GM12873 (cell line): ENCODE results near the gene SLC7A6OS.

Source experiments
- TF ChIP-seq, protein P1 (sequence below): IDR thresholded peaks from 2 replicates; pipeline ENCODE4 v1.5.1; 2012; ENCODE audit warnings: low read depth, mild to moderate bottlenecking, moderate library complexity, low read length, control low read depth; ENCODE audit not compliant: insufficient read depth; ENCODE audit errors: missing control alignments

Gene SLC7A6OS

DNA sequence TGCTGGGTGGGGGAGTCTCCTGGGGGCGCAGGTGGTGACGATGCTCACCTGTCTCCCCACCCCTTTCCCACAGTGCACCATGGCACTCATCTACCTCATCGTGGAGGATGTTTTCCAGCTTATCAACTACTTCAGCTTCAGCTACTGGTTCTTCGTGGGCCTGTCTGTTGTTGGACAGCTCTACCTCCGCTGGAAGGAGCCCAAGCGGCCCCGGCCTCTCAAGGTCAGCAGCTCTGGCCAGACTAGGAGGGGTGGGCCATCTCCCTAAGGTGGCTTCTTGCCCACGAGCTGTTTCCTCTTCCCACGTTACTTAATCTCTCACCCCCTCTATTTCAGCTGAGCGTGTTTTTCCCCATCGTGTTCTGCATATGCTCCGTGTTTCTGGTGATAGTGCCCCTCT is 14.5 kb downstream of the SLC7A6OS start:
- TF ChIP-seq, protein P1, sequence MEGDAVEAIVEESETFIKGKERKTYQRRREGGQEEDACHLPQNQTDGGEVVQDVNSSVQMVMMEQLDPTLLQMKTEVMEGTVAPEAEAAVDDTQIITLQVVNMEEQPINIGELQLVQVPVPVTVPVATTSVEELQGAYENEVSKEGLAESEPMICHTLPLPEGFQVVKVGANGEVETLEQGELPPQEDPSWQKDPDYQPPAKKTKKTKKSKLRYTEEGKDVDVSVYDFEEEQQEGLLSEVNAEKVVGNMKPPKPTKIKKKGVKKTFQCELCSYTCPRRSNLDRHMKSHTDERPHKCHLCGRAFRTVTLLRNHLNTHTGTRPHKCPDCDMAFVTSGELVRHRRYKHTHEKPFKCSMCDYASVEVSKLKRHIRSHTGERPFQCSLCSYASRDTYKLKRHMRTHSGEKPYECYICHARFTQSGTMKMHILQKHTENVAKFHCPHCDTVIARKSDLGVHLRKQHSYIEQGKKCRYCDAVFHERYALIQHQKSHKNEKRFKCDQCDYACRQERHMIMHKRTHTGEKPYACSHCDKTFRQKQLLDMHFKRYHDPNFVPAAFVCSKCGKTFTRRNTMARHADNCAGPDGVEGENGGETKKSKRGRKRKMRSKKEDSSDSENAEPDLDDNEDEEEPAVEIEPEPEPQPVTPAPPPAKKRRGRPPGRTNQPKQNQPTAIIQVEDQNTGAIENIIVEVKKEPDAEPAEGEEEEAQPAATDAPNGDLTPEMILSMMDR: no peak

DNA sequence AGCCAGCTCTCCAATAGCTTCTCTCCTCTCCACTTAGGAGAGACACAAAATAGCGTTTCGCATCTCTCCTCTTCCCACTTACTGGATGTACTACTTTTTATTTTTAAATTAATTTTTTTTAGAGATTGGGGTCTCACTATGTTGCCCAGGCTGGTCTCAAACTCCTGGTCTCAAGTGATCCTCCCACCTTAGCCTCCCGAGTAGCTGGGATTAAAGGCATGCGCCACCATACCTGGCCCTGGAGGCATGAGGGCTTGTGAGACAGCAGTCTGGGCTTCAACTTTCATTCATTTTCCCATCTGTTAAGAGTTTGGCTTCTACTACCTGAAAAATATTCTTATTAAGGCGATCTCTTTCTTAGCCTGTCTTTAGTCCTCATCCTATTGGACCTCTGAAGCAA is 18.3 kb downstream of the SLC7A6OS start:
- TF ChIP-seq, protein P1: no peak

DNA sequence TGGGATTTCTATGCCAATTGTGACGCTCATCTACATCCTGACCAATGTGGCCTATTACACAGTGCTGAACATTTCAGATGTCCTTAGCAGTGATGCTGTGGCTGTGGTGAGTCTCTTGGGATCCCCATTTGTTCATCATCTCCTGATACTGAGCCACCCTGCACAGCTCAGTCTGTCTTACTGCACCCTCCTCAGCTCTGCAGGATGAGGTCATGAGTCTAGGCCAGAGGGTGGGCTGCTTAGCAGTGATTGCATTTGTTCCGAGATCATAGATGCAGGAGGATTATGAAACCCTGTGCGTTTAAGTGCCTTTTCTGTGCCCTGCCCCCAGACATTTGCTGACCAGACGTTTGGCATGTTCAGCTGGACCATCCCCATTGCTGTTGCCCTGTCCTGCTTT is 19.5 kb downstream of the SLC7A6OS start:
- TF ChIP-seq, protein P1: no peak

DNA sequence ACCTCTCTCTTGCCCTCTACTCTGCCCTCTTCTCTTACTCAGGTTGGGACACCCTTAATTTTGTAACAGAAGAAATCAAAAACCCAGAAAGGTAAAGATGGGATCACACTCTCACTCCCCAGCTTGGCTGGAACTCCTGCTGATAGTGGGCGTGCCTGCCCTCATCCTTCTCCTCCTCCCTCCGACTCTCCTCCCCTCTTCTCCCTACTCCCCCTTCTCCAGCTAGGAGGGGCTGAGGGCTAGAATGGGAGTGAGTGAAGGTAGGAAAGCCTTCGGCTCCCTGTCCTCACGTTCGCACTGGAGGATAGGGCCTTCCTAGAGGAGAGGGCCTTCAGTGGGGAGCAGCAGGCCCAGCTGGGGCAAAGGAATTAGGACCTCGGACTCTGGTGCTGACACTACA is 20.3 kb downstream of the SLC7A6OS start:
- TF ChIP-seq, protein P1: no peak

DNA sequence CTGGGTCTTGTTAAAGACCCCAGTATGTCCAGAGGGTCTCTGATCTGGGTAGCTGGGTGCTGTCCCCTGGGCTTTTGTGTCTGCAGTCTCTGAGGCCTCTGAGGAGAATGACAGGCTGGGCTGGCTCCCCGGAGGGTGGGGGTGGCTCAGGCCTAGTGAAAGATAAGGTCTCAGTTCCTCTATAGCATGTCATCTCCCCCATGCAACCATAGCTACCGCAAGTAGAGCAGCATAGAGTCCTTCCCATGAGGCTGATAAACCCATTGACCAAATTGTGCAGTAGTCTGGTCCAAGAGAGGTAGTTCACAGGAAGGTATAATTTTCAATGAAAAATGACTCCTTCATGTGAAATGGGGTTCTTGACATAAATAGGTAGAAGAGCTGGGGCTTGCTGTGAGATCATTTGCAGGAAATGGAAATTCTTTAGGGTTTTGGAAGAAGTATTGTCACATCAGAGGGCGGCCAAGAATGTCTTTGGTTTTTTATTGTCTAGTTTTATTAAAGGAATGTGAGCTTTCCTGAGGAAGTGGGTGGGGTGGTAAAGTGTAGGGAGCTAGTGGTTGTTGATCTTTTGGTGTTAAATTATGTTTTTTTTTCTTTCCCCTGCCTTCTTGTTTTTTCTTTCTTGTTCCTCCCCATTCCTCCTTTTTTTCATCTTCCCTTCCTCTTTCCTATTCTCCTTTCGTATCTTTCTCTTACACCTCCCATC is 21.0 kb downstream of the SLC7A6OS start:
- TF ChIP-seq, protein P1: no peak

DNA sequence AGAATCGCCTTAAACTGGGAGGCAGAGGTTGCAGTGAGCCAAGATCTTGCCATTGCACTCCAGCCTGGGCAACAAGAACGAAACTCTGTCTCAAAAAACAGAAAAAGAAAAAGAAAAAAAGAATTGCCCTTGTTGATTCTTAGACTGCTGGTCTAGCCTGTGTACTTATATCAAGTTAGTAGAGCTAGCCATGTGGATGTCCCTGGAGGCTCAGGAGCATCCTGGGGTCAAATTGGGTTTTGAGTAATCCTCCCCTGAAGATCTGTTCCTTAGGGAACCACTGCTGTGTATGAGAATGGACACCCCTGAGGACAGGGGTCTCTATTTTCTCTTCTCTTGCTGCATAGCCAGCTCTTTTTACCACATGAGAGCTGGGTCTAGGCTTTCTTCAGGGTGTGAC is 21.5 kb downstream of the SLC7A6OS start:
- TF ChIP-seq, protein P1: no peak

DNA sequence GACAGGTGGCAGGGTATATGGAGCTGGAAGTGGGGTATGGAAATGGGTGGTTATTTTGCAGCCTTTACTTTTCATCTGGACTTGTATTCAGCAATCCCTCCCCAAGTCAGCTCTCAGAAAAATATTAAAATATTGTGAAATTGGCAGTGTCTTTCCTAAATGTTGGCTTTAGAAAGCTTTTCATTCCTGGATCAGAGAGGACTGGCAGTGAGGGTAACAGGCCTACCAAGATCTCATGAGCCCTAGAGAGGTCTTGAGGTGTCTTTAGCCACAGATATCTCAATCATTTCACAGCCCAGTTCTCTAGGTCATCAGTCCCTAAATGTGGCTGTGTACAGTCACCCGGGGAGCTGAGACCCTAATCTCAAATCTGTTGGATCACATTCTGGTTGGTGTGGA is 22.5 kb downstream of the SLC7A6OS start:
- TF ChIP-seq, protein P1: no peak
